HG03025 (cell line): Measurements from ENCODE around the gene KCNF1.

Experiments
- ATAC-seq: cut with Tn5 transposase; IDR thresholded peaks from one replicate; pipeline ENCODE4 v1.9.1; 2021; ENCODE audit warnings: mild to moderate bottlenecking, moderate library complexity; ENCODE audit not compliant: unreplicated experiment, low FRiP score

The KCNF1 gene

GRCh38 chr2:10960606-10961489 is 49.1 kb downstream of the KCNF1 start:
- no peak for ATAC-seq

- ATAC-seq = no peak
Observed at GRCh38 chr2:10961490-10961875, 49.7 kb downstream of the KCNF1 start.

GRCh38 chr2:10962004-10962403 is 50.3 kb downstream of the KCNF1 start:
- no peak for ATAC-seq

GRCh38 chr2:10963155-10963554 is 51.4 kb downstream of the KCNF1 start:
- no peak for ATAC-seq
